ENCODE data around the gene GPR35.

DNA sequence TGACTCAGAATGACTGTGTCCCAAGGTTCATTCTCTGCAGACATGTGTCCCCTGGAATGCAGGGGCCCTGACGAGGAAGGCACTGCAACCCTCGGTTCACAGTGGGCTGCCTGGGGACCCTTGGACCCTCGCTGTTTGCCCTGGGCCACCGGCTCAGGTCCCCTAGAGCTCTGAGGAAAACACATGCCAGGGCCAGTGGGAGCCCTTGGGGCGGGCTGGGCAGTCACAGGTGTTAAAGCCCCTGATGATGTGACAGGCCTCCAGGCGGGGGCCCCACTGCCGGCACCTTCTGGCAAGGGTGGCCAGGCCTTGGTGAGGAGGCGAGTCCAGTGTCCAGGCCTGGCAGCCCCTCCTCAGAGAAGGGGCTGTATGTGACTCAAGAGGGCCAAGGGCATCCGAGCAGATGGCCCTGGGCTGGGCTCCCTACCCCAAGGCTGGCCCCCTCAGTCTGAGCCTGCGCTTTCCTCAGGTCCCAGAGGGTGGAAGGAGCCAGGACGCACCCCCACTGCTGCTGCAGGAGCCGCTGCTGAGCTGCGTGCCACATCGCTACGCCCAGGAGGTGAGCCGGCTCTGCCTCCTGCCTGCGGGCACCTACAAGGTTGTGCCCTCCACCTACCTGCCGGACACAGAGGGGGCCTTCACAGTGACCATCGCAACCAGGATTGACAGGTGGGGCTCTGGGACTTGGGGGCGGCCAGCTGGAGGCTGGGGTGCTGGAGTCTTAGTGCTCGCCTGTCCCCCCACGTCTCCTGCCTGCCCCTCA is 27.7 kb upstream of the GPR35 start:
- TF ChIP-seq, protein P1, sequence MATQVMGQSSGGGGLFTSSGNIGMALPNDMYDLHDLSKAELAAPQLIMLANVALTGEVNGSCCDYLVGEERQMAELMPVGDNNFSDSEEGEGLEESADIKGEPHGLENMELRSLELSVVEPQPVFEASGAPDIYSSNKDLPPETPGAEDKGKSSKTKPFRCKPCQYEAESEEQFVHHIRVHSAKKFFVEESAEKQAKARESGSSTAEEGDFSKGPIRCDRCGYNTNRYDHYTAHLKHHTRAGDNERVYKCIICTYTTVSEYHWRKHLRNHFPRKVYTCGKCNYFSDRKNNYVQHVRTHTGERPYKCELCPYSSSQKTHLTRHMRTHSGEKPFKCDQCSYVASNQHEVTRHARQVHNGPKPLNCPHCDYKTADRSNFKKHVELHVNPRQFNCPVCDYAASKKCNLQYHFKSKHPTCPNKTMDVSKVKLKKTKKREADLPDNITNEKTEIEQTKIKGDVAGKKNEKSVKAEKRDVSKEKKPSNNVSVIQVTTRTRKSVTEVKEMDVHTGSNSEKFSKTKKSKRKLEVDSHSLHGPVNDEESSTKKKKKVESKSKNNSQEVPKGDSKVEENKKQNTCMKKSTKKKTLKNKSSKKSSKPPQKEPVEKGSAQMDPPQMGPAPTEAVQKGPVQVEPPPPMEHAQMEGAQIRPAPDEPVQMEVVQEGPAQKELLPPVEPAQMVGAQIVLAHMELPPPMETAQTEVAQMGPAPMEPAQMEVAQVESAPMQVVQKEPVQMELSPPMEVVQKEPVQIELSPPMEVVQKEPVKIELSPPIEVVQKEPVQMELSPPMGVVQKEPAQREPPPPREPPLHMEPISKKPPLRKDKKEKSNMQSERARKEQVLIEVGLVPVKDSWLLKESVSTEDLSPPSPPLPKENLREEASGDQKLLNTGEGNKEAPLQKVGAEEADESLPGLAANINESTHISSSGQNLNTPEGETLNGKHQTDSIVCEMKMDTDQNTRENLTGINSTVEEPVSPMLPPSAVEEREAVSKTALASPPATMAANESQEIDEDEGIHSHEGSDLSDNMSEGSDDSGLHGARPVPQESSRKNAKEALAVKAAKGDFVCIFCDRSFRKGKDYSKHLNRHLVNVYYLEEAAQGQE (IDR thresholded peaks at IDR 0.05; ENCODE audit: insufficient read depth in 1 of 2, low read depth in 2 of 2, low read length in 2 of 2), result no peak
- no peak for TF ChIP-seq SIN3A (IDR thresholded peaks at IDR 0.05; ENCODE audit: borderline replicate concordance, insufficient read depth, low read length)

Data from PFSK-1 (cell line).